NCI-H1092 (cell line): ENCODE results near the gene CCSER2.

ENCODE experiments used
- DNase-seq: peaks from one replicate; lab custom pipeline; 2025; lab: John Stamatoyannopoulos, UW

The CCSER2 gene

GRCh38 chr10:84548869-84549268, 220.5 kb downstream of the CCSER2 start:
- DNase-seq: no peak

- DNase-seq: no peak
Measured at GRCh38 chr10:84549368-84550165, 221.2 kb downstream of the CCSER2 start.

DNA sequence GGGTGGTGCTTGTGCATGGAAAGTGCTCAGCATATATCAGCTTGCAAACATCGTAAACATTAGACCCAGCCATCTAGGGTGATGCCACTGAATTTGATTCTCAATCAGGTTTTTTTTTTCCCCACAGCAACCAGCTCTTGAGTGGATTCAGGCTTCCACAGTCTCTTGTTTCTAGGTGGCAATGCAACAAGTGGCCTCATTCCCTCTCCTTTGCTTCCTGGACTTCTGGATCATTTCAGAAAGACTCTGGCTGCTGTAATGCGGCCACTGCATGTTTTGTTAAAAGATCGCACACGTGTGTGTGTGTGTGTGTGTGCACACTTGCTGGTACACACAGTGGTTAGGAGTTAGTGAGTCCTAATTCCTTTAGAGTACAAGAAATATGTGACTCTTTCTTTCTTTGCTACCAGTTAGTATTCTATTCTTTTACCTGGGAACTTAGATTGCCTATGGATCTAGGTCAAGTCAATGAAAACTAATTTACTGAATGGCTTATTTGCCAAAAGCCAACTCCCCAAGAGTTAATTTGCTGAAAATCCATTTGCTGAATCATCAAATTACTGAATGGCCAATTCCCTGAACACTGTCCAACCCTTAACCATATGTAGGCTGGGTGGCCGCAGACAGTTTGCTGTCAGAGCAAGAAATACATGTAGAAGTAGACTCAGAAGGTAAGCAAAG, 222.5 kb downstream of the CCSER2 start:
- DNase-seq: no peak

GRCh38 chr10:84551437-84552120, 223.2 kb downstream of the CCSER2 start:
- DNase-seq: no peak

DNA sequence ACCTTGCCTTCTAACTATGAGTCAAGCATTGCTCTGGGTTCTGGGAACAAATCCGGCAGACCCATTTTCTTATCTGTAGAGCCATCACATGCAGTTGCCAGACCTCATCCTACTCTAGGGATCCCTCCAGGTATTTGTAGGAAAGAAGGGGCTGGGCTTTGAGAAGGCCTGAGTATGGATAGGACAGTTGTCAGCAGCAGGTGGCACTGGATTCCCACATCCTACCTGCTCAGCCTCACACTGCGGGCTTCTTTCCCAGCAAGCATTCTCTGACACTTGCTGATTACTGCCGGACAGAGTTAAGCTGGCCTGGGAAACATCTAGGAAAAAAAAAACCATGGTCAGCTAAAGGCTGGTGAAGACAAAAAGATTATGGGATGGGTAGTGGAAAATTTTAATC, 224.1 kb downstream of the CCSER2 start:
- DNase-seq: peak; percentile 21

DNA sequence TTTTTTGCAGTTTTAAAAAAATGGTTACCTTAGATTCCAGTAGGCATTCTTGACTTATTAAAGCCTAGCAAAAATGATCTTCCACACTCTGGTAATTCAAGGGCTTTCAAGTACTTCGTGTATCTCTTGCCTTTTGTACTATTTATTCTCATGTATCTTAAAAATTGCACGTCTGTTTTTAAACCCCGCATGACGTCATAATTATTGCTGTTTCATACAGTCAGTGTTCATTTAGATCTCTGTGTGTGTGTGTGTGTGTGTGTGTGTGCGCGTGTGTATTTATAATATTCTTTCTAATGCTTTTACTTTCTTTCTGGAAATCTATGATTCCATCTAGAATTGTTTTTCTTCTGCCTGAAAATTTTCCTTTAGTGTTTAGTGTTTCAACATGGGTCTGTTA, 234.2 kb downstream of the CCSER2 start:
- DNase-seq: no peak

DNA sequence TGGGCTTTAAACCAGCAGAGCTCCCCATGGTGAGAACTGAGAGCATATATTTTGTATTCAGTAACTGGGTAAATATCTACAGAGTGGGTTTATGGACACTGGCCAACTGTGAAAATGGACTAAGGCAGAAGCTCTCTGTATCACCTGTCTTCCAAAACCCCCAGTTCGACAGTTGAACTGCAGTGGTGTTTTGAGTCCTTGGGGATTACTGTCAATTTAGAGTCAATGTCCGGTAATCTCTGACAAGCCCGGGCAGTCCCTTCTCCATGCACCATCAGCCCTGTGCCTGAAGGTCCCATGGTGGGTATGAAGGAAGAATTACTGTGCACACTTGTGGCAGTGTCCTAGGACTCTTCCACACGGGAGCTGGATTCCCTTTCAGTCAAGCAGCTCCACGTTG, 235.0 kb downstream of the CCSER2 start:
- DNase-seq: peak; percentile 78

DNA sequence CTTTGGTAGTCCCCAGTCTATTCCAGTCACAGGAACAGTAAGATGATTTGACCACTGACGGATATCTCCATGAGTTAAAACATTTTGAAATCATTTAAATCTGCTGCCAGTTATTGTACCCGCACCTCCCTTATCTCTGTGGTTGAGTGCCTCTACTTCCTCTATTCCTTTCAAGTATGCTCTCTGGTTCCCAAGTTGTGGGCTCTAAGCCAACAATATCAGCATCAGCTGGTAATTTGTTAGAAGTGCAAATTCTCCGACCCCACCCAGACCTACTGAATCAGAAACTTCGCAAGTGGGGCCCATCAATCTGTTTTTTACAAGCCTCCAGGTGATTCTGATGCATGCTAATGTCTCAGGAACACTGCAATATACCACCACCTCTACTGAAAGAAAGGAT, 235.5 kb downstream of the CCSER2 start:
- DNase-seq: no peak

GRCh38 chr10:84565881-84566582, 237.6 kb downstream of the CCSER2 start:
- DNase-seq: no peak

- DNase-seq: no peak
Measured at GRCh38 chr10:84567133-84567532, 238.7 kb downstream of the CCSER2 start.
